HG02970 (cell line): ENCODE data around the gene OLFM1.

Experiments used
- ATAC-seq: cut with Tn5 transposase; IDR thresholded peaks from one replicate; pipeline ENCODE4 v1.9.1; 2021; ENCODE audit warnings: mild to moderate bottlenecking, moderate library complexity, moderate number of reproducible peaks; ENCODE audit not compliant: unreplicated experiment, low FRiP score

Gene OLFM1

GRCh38 chr9:135075234-135076142 is 12.0 kb upstream of the OLFM1 start:
- no peak for ATAC-seq

GRCh38 chr9:135076143-135076875 is 11.2 kb upstream of the OLFM1 start:
- ATAC-seq, result no peak

- no peak for ATAC-seq
Measured at GRCh38 chr9:135076876-135077430, 10.5 kb upstream of the OLFM1 start.

- no peak for ATAC-seq
Measured at GRCh38 chr9:135077497-135078200, 9.8 kb upstream of the OLFM1 start.

GRCh38 chr9:135078361-135078821 is 9.1 kb upstream of the OLFM1 start:
- ATAC-seq, result no peak

- no peak for ATAC-seq
Measured at GRCh38 chr9:135079018-135079417, 8.4 kb upstream of the OLFM1 start.

GRCh38 chr9:135079676-135080075 is 7.8 kb upstream of the OLFM1 start:
- ATAC-seq, result no peak

GRCh38 chr9:135080286-135081263 is 6.9 kb upstream of the OLFM1 start:
- ATAC-seq, result no peak

- no peak for ATAC-seq
Measured at GRCh38 chr9:135081264-135081660, 6.2 kb upstream of the OLFM1 start.

- ATAC-seq, result no peak
Measured at GRCh38 chr9:135081731-135082130, 5.7 kb upstream of the OLFM1 start.

- no peak for ATAC-seq
Measured at GRCh38 chr9:135082536-135082935, 4.9 kb upstream of the OLFM1 start.

GRCh38 chr9:135083241-135083810 is 4.1 kb upstream of the OLFM1 start:
- no peak for ATAC-seq

- ATAC-seq, result no peak
Measured at GRCh38 chr9:135083831-135084230, 3.6 kb upstream of the OLFM1 start.

- no peak for ATAC-seq
Measured at GRCh38 chr9:135084262-135084661, 3.2 kb upstream of the OLFM1 start.

GRCh38 chr9:135084881-135085760 is 2.3 kb upstream of the OLFM1 start:
- no peak for ATAC-seq

GRCh38 chr9:135085830-135086546 is 1.5 kb upstream of the OLFM1 start:
- no peak for ATAC-seq
